ENCODE results near the gene NT5DC4.

DNA sequence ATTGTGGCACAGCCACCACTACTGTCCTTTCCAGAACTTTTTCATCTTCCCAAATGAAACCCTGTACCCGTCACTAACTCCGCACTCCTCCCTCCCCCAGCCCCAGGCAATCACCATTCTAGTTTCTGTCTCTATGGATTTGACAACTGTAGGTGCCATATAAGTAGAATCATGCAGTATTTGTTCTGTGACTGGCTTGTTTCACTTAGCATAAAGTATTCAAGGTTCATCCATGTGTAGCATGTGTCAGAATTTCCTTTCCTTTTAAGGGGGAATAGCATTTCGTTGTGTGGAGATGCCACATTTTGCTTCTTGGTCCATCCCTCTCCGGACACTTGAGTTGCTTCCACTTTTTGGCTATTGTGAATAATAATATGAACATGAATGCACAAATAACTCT, 44.4 kb downstream of the NT5DC4 start:
- TF ChIP-seq FOSL2 (IDR thresholded peaks at IDR 0.05; ENCODE audit: borderline replicate concordance, low read depth) (no peak), CTCF (IDR thresholded peaks at IDR 0.05) (no peak), EZH2phosphoT487 (IDR thresholded peaks at IDR 0.05; ENCODE audit: borderline replicate concordance, low read depth) (no peak), GABPA (IDR thresholded peaks at IDR 0.05; ENCODE audit: low read depth) (no peak), RXRA (IDR thresholded peaks at IDR 0.05; ENCODE audit: borderline replicate concordance, low read depth) (no peak), RFX5 (IDR thresholded peaks at IDR 0.05; ENCODE audit: low read length) (no peak)
- TF ChIP-seq, protein P1, sequence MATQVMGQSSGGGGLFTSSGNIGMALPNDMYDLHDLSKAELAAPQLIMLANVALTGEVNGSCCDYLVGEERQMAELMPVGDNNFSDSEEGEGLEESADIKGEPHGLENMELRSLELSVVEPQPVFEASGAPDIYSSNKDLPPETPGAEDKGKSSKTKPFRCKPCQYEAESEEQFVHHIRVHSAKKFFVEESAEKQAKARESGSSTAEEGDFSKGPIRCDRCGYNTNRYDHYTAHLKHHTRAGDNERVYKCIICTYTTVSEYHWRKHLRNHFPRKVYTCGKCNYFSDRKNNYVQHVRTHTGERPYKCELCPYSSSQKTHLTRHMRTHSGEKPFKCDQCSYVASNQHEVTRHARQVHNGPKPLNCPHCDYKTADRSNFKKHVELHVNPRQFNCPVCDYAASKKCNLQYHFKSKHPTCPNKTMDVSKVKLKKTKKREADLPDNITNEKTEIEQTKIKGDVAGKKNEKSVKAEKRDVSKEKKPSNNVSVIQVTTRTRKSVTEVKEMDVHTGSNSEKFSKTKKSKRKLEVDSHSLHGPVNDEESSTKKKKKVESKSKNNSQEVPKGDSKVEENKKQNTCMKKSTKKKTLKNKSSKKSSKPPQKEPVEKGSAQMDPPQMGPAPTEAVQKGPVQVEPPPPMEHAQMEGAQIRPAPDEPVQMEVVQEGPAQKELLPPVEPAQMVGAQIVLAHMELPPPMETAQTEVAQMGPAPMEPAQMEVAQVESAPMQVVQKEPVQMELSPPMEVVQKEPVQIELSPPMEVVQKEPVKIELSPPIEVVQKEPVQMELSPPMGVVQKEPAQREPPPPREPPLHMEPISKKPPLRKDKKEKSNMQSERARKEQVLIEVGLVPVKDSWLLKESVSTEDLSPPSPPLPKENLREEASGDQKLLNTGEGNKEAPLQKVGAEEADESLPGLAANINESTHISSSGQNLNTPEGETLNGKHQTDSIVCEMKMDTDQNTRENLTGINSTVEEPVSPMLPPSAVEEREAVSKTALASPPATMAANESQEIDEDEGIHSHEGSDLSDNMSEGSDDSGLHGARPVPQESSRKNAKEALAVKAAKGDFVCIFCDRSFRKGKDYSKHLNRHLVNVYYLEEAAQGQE (IDR thresholded peaks at IDR 0.05; ENCODE audit: low read depth, low read length) = no peak
- TF ChIP-seq, protein P2, sequence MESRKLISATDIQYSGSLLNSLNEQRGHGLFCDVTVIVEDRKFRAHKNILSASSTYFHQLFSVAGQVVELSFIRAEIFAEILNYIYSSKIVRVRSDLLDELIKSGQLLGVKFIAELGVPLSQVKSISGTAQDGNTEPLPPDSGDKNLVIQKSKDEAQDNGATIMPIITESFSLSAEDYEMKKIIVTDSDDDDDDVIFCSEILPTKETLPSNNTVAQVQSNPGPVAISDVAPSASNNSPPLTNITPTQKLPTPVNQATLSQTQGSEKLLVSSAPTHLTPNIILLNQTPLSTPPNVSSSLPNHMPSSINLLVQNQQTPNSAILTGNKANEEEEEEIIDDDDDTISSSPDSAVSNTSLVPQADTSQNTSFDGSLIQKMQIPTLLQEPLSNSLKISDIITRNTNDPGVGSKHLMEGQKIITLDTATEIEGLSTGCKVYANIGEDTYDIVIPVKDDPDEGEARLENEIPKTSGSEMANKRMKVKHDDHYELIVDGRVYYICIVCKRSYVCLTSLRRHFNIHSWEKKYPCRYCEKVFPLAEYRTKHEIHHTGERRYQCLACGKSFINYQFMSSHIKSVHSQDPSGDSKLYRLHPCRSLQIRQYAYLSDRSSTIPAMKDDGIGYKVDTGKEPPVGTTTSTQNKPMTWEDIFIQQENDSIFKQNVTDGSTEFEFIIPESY (IDR thresholded peaks at IDR 0.05; ENCODE audit: borderline replicate concordance, low read depth) = no peak
